Ureter (tissue), 1 donor: ENCODE measurements around the gene HOXB7. TPM values are rescaled to one million over a fixed set of nuclear protein-coding genes. Genes with fewer than 3 reads are reported as not detected.

Source experiments
- DNase-seq: peaks from one replicate; pipeline ENCODE4 v3.0.0-alpha.2; 2020; ENCODE audit warnings: low spot score
- total RNA-seq: library from RNA; stranded (reverse); gene quantifications from one replicate; pipeline ENCODE4 v1.2.4, GENCODE V29; 2023
- donor health status: DM: yes; HTN: yes; CAD: no.

The HOXB7 gene
- total RNA-seq, 1 donor from 2014 or later, result 28.9 TPM

GRCh38 chr17:48565925-48566710, 44.7 kb downstream of the HOXB7 start:
- no peak for DNase-seq

GRCh38 chr17:48565022-48565554, 45.7 kb downstream of the HOXB7 start:
- no peak for DNase-seq

GRCh38 chr17:48564188-48565021, 46.4 kb downstream of the HOXB7 start:
- no peak for DNase-seq

GRCh38 chr17:48563867-48564187, 47.0 kb downstream of the HOXB7 start:
- no peak for DNase-seq

GRCh38 chr17:48563385-48563838, 47.4 kb downstream of the HOXB7 start:
- DNase-seq, result no peak

GRCh38 chr17:48562934-48563333, 47.9 kb downstream of the HOXB7 start:
- DNase-seq, result no peak

GRCh38 chr17:48561884-48562810, 48.7 kb downstream of the HOXB7 start:
- DNase-seq, result no peak

GRCh38 chr17:48559840-48560817, 50.7 kb downstream of the HOXB7 start:
- no peak for DNase-seq

GRCh38 chr17:48559122-48559839, 51.5 kb downstream of the HOXB7 start:
- no peak for DNase-seq

- no peak for DNase-seq
These were observed 52.0 kb downstream of the HOXB7 start for GRCh38 chr17:48558831-48559121.

GRCh38 chr17:48558057-48558830, 52.6 kb downstream of the HOXB7 start:
- no peak for DNase-seq

Other genes with a start within 250 kb of the HOXB7 start
- gene SKAP1, start 180.8 kb downstream of the HOXB7 start, total RNA-seq, result 25.4 TPM
- 0.31 TPM for gene HOXB1, start 80.0 kb downstream of the HOXB7 start, total RNA-seq
- 50.7 TPM for gene HOXB2, start 65.9 kb downstream of the HOXB7 start, total RNA-seq
- gene HOXB4, start 32.7 kb downstream of the HOXB7 start, total RNA-seq, result 28.7 TPM
- gene HOXB3, start 20.8 kb downstream of the HOXB7 start, total RNA-seq, result 179 TPM
- 30.1 TPM for gene HOXB5, start 17.2 kb downstream of the HOXB7 start, total RNA-seq
- gene HOXB6, start 6.0 kb downstream of the HOXB7 start, total RNA-seq, result 111 TPM
- gene HOXB8, start 4.3 kb upstream of the HOXB7 start, total RNA-seq, result 56.2 TPM
- gene HOXB9, start 15.3 kb upstream of the HOXB7 start, total RNA-seq, result 33.2 TPM
- not detected for gene PRAC1, start 111.5 kb upstream of the HOXB7 start, total RNA-seq
- gene PRAC2, start 112.2 kb upstream of the HOXB7 start, total RNA-seq, result not detected
- gene HOXB13, start 117.7 kb upstream of the HOXB7 start, total RNA-seq, result not detected
- 0.68 TPM for gene TTLL6, start 206.2 kb upstream of the HOXB7 start, total RNA-seq
- 221 TPM for gene CALCOCO2, start 220.0 kb upstream of the HOXB7 start, total RNA-seq